ENCODE measurements around the gene SLC13A4.
"Not testable (repeated sequence)": the region's sequence is repeated elsewhere in the genome, so short reads cannot be mapped to it uniquely, and the experiment has no call there.

SLC13A4 gene, protein sequence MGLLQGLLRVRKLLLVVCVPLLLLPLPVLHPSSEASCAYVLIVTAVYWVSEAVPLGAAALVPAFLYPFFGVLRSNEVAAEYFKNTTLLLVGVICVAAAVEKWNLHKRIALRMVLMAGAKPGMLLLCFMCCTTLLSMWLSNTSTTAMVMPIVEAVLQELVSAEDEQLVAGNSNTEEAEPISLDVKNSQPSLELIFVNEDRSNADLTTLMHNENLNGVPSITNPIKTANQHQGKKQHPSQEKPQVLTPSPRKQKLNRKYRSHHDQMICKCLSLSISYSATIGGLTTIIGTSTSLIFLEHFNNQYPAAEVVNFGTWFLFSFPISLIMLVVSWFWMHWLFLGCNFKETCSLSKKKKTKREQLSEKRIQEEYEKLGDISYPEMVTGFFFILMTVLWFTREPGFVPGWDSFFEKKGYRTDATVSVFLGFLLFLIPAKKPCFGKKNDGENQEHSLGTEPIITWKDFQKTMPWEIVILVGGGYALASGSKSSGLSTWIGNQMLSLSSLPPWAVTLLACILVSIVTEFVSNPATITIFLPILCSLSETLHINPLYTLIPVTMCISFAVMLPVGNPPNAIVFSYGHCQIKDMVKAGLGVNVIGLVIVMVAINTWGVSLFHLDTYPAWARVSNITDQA

DNA sequence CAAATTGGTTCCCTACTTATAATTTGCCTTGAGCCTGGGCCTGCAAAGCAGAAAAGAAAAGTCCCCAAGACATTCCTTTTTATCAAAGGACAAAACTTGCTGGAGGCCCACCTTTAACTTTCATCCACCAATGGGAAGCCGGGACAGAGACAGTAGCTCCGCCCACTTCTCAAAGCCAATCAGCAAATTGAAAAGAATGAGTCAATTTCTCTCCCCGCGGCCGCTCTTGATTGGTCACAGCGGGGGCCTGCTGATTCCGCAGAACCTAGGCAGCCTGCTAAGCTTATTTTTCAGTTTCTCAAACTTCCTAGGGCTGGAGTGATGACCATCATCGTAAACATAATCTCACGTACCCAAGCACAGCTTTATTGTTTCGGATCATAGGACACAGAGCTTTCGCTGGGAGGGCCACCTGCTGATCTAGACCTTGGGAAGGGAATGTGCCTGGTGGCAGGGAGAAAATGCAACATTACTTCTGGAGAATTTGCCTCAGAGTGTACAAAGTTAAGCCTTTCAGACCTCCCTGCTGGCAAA lies at the start of gene SLC13A4:
SLC13A4 (minus strand) TSS at position 51 of the 534 bp plus-strand sequence. CDS start 690 bp downstream, outside the sequence.
- no peak for DNase-seq (ENCODE audit: low read depth in 2 of 2)

DNA sequence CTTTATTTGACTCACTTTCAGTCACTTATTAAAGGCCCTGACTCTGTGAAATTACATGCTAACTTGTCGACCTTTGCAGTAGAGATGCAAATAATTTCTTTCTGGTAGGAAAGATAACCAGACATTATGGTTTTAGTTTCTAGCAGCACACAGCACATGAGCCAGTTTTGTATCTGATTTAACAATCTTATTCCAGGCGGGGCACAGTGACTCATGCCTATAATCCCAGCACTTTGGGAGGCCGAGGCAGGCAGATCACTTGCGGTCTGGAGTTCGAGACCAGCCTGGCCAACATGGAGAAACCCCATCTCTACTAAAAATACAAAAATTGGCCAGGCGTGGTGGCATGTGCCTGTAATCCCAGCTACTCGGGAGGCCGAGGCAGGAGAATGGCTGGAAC lies 47.9 kb upstream of the SLC13A4 start:
- not testable (repeated sequence) for DNase-seq (ENCODE audit: low read depth in 2 of 2)

GRCh38 chr7:135775230-135775629 lies 47.2 kb upstream of the SLC13A4 start:
- DNase-seq (ENCODE audit: low read depth in 2 of 2), result no peak

DNA sequence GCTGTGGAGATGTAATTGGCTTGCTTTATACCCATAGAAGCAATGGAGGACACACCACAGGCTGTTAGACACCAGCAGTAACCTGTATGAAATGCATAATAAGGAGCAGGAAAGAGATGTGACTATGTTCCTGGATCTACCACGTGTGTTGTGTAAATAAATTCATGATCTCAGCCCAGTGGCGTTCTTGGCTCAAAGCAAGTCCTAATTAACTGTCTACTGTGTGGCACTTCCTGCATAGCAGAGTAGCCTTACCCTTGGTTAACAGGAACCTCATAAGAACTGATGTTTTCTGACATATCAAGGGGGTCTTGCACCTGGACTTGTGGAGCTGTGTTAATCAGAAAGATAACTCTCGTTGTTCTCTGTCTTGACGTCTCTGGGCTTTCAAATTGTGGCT lies 46.3 kb upstream of the SLC13A4 start:
- DNase-seq (ENCODE audit: low read depth in 2 of 2), result no peak

DNA sequence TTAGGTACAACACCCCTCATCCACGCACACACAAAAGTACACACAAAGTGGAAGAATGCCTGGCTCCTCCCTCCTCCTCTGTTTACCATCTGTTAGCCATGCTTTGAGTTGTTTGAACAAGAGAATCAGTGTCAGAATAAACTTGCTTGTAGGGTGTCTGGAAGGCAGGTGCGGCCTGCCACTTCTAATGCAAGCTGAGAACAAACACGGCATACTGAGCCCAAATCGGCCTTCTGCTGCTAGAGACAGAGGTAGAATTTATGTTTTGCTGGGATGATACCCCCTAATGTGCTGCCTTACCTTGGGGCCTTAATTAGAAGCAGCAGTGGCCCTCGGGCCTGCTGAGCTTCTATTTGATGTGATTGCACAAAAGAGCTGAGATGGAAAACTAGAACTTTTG lies 45.5 kb upstream of the SLC13A4 start:
- DNase-seq (ENCODE audit: low read depth in 2 of 2), result no peak

- DNase-seq (ENCODE audit: low read depth in 2 of 2), result no peak
Measured at GRCh38 chr7:135772639-135773222, 44.7 kb upstream of the SLC13A4 start.

DNA sequence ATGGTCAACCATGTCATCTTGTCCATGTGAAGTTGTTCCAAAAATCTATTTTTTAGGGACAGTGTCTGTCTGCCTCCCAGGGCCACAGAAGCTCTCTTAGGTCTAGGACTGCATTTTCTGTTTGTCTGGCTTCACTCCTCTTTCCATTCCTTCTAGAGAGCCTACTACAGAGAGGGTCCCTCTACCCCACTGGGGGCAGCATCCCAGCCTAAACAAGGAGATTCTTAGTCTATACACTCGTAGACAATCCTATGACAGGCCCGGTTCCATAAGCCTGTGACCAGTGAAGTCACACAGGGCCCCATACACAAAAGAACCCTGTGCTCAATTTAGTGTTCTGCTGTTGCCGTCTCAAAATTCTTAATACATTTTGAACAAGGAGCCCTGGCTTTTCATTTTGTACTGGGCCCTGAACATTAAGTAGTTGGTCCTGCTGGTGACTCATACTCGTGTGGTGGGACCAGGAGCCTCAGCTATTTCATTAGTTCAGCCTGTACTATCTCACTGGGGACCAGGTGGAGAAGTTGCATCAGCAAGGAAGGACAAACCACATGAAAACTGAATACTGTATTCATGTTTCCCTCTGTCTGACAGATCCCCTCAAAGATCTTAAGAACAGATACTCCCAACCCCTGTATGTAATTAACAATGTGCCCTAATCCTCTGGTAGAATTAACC lies 44.1 kb upstream of the SLC13A4 start:
- no peak for DNase-seq (ENCODE audit: low read depth in 2 of 2)

DNA sequence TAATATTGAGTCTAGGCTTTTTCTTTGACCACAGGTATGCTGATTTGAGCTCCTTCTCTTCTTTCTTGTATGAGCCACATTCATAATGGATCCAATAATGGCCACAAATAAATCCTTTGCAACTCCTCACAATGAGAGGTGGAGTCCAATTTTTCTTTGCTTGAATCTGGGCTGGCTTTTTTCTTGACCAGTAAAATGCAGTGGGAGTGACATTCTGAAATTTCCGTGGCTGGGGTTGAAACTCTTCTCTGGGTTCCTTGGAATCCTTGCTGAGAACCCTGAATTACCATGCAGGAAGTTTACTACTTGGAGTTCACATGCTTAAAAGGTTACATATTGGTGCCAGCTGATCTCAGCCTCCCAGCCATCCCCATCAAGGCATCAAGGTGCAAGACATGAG lies 43.1 kb upstream of the SLC13A4 start:
- DNase-seq (ENCODE audit: low read depth in 2 of 2), result no peak

- DNase-seq (ENCODE audit: low read depth in 2 of 2), result no peak
Measured at GRCh38 chr7:135770139-135770710, 42.2 kb upstream of the SLC13A4 start.

GRCh38 chr7:135769005-135769802 lies 41.2 kb upstream of the SLC13A4 start:
- no peak for DNase-seq (ENCODE audit: low read depth in 2 of 2)

- no peak for DNase-seq (ENCODE audit: low read depth in 2 of 2)
Measured at GRCh38 chr7:135768467-135768866, 40.5 kb upstream of the SLC13A4 start.

GRCh38 chr7:135768064-135768463 lies 40.1 kb upstream of the SLC13A4 start:
- DNase-seq (ENCODE audit: low read depth in 2 of 2), result no peak

DNA sequence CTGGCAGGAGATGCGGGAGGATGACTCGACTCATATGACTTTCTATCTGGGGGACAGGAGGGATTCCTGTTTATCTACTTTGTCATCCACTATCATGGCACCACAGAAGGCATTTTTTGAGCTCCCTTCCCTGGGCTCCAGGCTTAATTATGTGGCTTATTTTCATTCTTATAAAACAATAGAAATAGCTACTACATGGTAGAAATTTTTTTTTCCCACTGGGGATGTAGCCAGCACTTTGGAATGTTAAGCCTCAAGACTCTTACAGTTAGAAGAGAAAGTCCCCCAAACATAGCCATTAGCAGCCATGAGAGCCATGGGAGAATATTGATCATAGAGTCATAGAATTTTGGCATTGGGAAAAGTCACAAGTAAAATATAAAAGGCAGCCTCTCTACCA lies 35.3 kb upstream of the SLC13A4 start:
- no peak for DNase-seq (ENCODE audit: low read depth in 2 of 2)

- no peak for DNase-seq (ENCODE audit: low read depth in 2 of 2)
Measured at GRCh38 chr7:135761751-135762488, 33.9 kb upstream of the SLC13A4 start.

- no peak for DNase-seq (ENCODE audit: low read depth in 2 of 2)
Measured at GRCh38 chr7:135759532-135759931, 31.5 kb upstream of the SLC13A4 start.

DNA sequence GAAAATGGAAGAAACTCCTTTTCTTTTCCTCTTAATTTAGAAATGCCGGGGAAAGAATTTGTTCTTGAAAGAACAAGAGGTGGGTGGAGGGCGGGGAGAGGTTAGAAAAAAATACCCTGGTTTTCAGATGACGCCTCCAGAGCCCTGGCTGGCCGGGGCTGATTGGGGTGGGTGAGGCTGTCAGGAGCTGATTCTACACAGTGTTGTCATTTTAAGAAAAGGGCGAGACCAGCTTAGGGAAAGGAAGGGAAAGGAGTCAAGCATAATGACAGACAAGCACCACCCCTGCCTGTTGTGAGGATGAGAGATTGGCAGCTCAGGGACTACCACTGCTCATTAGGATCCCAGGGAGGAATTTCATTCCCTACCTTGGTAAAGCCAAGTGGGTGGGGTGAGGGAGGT lies 30.5 kb upstream of the SLC13A4 start:
- no peak for DNase-seq (ENCODE audit: low read depth in 2 of 2)

DNA sequence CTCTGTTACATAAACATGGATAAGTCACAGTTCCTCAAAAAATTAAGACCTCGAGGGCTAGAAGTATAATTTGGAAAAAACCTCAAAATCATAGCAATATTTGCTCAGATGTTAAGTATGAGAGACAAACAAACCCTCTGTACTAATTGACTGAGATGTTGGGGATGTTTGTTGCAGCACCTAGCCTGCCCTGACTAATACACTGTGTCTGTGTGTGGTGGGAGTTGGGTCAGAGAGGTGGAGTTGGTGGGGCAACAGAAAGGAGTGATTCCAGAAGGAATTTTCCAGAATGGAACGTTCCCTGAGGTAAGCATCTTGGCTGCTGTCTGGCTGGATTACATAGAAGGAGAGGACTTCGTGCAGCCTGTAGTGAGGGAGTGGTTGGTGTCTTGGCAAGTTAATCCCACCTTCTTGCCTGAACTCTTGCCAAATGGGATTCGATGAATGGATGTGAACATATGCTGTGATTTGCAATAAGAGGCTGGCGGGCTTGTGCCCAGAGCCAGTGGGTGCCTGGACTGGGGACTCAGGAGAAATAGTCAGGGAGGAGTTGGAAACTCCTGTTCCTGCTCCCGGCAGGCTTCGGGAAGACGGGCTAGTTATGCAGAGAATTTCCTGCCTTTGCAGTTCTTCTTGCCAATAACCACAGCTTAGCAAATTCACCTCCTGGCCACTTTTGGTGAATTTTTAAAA lies 29.9 kb upstream of the SLC13A4 start:
- no peak for DNase-seq (ENCODE audit: low read depth in 2 of 2)

DNA sequence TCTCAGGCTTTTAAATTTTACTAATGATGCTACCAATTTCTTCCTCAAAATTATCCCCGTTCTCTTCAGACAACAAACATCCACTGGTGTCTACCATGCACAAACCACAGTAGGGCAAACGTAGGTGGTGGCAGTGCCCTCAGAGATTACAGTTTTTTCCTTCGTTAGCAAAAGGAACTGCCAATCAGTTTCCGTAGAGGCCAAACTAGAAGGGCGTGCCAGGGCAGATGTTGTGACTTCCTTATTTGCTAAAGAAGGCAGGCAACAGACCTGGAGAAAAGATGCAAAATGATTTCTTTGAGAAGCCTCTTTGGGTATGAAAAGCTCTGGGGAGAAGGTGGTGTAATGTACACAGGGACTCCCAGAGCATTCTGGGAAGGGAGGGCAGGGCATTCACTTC lies 28.2 kb upstream of the SLC13A4 start:
- no peak for DNase-seq (ENCODE audit: low read depth in 2 of 2)

- DNase-seq (ENCODE audit: low read depth in 2 of 2), result no peak
Measured at GRCh38 chr7:135755351-135755753, 27.4 kb upstream of the SLC13A4 start.
